ENCODE data around the gene ZNF346. TPM values are rescaled to one million over a fixed set of nuclear protein-coding genes. Genes with fewer than 3 reads are reported as not detected.
"Not testable (repeated sequence)": the region's sequence is repeated elsewhere in the genome, so short reads cannot be mapped to it uniquely, and the experiment has no call there.

The ZNF346 gene
- total RNA-seq, 4 donors from 2014 or later, result 14.4 to 22.9 (median 18.5) TPM

DNA sequence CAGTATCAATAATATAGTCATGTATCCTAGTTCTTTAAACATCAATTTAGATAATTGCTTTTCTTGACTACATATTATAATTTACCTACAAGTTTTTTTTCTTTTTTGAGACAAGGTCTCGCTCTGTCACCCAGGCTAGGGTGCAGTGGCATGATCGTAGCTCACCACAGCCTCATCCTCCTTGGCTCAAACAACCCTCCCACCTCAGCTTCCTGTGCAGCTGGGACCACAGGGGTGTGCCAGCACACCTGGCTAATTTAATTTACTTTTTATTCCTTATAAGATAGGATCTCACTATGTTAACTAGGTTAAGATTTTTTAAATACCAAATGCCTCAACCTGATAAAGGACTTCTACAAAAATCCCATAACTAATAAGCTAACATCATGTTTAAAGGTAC lies 37.0 kb upstream of the ZNF346 start:
- WGBS, result 79% methylated on average over 2 of the region's 2 CpGs
- TF ChIP-seq POLR2A (IDR thresholded peaks at IDR 0.05; ENCODE audit: low read depth) (no peak), EP300 (IDR thresholded peaks at IDR 0.05) (no peak), POLR2AphosphoS5 (IDR thresholded peaks at IDR 0.05) (no peak)
- TF ChIP-seq, protein P1, sequence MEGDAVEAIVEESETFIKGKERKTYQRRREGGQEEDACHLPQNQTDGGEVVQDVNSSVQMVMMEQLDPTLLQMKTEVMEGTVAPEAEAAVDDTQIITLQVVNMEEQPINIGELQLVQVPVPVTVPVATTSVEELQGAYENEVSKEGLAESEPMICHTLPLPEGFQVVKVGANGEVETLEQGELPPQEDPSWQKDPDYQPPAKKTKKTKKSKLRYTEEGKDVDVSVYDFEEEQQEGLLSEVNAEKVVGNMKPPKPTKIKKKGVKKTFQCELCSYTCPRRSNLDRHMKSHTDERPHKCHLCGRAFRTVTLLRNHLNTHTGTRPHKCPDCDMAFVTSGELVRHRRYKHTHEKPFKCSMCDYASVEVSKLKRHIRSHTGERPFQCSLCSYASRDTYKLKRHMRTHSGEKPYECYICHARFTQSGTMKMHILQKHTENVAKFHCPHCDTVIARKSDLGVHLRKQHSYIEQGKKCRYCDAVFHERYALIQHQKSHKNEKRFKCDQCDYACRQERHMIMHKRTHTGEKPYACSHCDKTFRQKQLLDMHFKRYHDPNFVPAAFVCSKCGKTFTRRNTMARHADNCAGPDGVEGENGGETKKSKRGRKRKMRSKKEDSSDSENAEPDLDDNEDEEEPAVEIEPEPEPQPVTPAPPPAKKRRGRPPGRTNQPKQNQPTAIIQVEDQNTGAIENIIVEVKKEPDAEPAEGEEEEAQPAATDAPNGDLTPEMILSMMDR (IDR thresholded peaks at IDR 0.05), result no peak

DNA sequence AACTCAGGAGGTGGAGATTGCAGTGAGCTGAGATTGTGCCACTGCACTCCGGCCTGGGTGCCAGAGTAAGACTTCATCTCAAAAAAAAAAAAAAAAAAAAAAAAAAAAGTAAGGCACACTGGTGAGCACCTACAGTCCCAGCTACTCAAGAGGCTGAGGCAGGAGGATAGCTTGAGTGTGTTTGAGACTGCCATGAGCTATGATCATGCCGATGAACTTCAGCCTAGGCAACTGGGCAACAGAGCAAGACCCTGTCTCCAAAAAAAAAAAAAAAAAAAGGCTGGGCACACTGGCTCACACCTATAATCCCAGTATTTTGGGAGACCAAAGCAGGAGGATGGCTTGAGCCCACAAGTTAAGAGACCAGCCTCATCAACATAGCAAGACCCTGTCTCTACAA lies 36.2 kb upstream of the ZNF346 start:
- Histone ChIP-seq H3K36me3 (peaks cover 7 to 13% (median 9%) of the 10 kb centered on the region in 4 donors), H3K4me3 (no peak overlapping the region), H3K27me3 (no peaks in the 10 kb centered on the region), H3K4me1 (peaks cover 0 to 16% (median 9%) of the 10 kb centered on the region in 4 donors), H3K9me3 (no peaks in the 10 kb centered on the region), H3K27ac (replicated peaks in 1 of 4) (no peak overlapping the region)
- 97% methylated on average over 2 of the region's 2 CpGs for WGBS
- DNase-seq (ENCODE audit: extremely low spot score), result no peak
- TF ChIP-seq EP300 (IDR thresholded peaks at IDR 0.05) (no peak), POLR2A (IDR thresholded peaks at IDR 0.05; ENCODE audit: low read depth) (no peak), POLR2AphosphoS5 (IDR thresholded peaks at IDR 0.05) (no peak)
- TF ChIP-seq, protein P1 (IDR thresholded peaks at IDR 0.05), result no peak
- intact Hi-C loops (cut with DNase I), result no loop called here

More for the DNA sequence above, 37.0 kb upstream of the ZNF346 start:
- Histone ChIP-seq H3K27me3 (no peaks in the 10 kb centered on the region), H3K27ac (replicated peaks in 1 of 4) (no peak overlapping the region), H3K9me3 (no peaks in the 10 kb centered on the region), H3K4me1 (peaks cover 0 to 16% (median 9%) of the 10 kb centered on the region in 4 donors), H3K4me3 (no peak overlapping the region), H3K36me3 (peaks cover 15 to 21% (median 16%) of the 10 kb centered on the region in 4 donors)
- intact Hi-C loops (cut with DNase I), result no loop called here
- no peak for DNase-seq (ENCODE audit: extremely low spot score)

DNA sequence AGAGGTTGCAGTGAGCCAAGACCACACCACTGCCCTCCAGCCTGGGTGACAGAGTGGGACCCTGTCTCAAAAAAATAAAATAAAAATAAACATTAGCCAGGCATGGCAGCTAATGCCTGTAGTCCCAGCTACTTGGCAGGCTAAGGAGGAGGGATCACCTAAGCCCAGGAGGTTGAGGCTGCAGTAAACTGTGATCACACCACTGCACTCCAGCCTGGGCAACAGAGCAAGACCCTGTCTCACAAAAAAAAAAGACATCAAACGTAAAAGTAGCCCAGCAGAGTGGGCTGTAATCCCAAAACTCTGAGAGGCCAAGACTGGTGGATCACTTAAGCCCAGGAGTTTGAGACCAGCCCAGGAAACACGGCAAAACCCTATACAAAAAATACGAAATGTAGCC lies 34.9 kb upstream of the ZNF346 start:
- H3K4me3 ChIP-seq, result no peak overlapping the region
- whole genome bisulfite sequencing, result 90% methylated on average over 3 of the region's 3 CpGs
- H3K9me3 ChIP-seq, result no peaks in the 10 kb centered on the region
- peaks cover 0 to 13% (median 9%) of the 10 kb centered on the region in 4 donors for H3K4me1 ChIP-seq
- no peak for TF ChIP-seq EP300 (IDR thresholded peaks at IDR 0.05)
- TF ChIP-seq, protein P1 (IDR thresholded peaks at IDR 0.05), result no peak
- no peak for TF ChIP-seq POLR2A (IDR thresholded peaks at IDR 0.05; ENCODE audit: low read depth)
- TF ChIP-seq POLR2AphosphoS5 (IDR thresholded peaks at IDR 0.05), result no peak
- DNase-seq (ENCODE audit: extremely low spot score), result no peak
- H3K27ac ChIP-seq (replicated peaks in 1 of 4), result no peak overlapping the region
- H3K27me3 ChIP-seq, result no peaks in the 10 kb centered on the region
- peaks cover 0 to 4% (median under 1%) of the 10 kb centered on the region in 4 donors for H3K36me3 ChIP-seq
- intact Hi-C loops (cut with DNase I), result no loop called here

DNA sequence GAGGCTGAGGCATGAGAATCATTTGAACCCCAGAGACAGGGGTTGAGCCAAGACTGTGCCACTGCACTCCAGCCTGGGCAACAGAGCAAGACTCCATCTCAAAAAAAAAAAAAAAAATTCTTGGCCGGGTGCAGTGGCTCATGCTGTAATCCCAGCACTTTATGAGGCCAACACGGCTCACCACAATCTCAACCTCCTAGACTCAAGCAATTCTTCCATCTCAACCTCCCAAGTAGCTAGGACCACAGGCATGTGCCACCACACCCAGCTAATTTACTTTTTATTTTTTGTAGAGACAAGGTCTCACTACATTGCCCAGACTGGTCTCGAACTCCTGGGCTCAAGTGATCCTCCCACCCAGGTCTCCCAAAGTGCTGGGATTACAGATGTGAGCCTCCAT lies 29.4 kb upstream of the ZNF346 start:
- H3K36me3 ChIP-seq; intact Hi-C loops (cut with DNase I); H3K9me3 ChIP-seq; H3K27me3 ChIP-seq; DNase-seq (ENCODE audit: extremely low spot score); H3K27ac ChIP-seq (replicated peaks in 1 of 4); H3K4me3 ChIP-seq: not testable (repeated sequence)
- H3K4me1 ChIP-seq, result peaks cover 10 to 26% (median 21%) of the 10 kb centered on the region in 4 donors
- 82% methylated on average over 3 of the region's 3 CpGs for WGBS

DNA sequence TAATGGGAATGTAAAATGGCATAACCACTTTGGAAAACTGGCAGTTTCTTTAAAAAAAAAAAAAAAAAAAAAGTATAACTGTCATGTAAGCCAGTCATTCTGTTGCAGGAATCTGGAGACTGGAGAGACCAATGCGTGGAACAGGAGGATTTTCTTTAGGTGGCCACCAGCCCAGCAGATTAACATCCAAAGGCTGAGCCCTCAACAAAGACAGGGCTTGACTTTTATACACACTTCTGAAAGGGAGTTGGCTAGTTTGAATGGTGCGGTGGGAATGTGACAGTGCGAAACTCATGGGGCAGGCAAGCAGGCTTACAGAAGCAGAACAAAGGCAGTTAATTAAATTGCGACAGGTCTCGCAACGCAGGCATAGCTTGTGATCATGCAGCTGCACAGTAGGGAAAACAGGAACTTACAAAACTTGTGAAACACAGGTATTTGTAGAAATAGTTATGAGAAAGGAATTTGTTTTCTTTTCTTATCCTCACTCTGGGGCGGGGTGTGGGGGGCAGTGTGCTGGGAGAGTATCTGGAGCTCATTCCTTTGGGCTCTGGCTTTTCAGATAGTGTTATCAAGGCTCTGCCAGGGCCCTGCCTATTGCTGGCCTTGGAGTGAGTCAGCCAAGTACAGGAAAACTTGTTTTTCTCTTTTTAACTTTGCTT lies 27.9 kb upstream of the ZNF346 start:
- Histone ChIP-seq H3K4me1 (peaks cover 10 to 26% (median 21%) of the 10 kb centered on the region in 4 donors), H3K27me3 (no peaks in the 10 kb centered on the region), H3K4me3 (no peak overlapping the region), H3K36me3 (peaks cover 0 to 3% (median 0%) of the 10 kb centered on the region in 4 donors), H3K9me3 (peaks cover 0 to 7% (median 0%) of the 10 kb centered on the region in 4 donors), H3K27ac (replicated peaks in 1 of 4) (peak overlapping the region in 2 of 4 donors; percentile 19 to 20)
- WGBS, result 61% methylated on average over 7 of the region's 7 CpGs
- TF ChIP-seq POLR2AphosphoS5 (IDR thresholded peaks at IDR 0.05), result no peak
- TF ChIP-seq, protein P1 (IDR thresholded peaks at IDR 0.05), result no peak
- no peak for TF ChIP-seq POLR2A (IDR thresholded peaks at IDR 0.05; ENCODE audit: low read depth)
- no peak for TF ChIP-seq EP300 (IDR thresholded peaks at IDR 0.05)
- no peak for DNase-seq (ENCODE audit: extremely low spot score)
- intact Hi-C loops (cut with DNase I), result no loop called here
